ENCODE data around the gene TPRA1.
"Not testable (repeated sequence)": the region's sequence is repeated elsewhere in the genome, so short reads cannot be mapped to it uniquely, and the experiment has no call there.

TPRA1 gene

GRCh38 chr3:127535106-127535785 lies 55.3 kb downstream of the TPRA1 start:
- no peak for DNase-seq

GRCh38 chr3:127534564-127534963 lies 56.0 kb downstream of the TPRA1 start:
- DNase-seq: no peak

- no peak for DNase-seq
Measured at GRCh38 chr3:127534161-127534451, 56.4 kb downstream of the TPRA1 start.

- DNase-seq: no peak
Measured at GRCh38 chr3:127532561-127533203, 57.9 kb downstream of the TPRA1 start.

GRCh38 chr3:127531821-127532220 lies 58.7 kb downstream of the TPRA1 start:
- no peak for DNase-seq

- not testable (repeated sequence) for DNase-seq
Measured at GRCh38 chr3:127530863-127531262, 59.7 kb downstream of the TPRA1 start.

GRCh38 chr3:127529346-127530188 lies 61.0 kb downstream of the TPRA1 start:
- no peak for DNase-seq

- DNase-seq: no peak
Measured at GRCh38 chr3:127525373-127525772, 65.2 kb downstream of the TPRA1 start.

GRCh38 chr3:127524296-127524896 lies 66.1 kb downstream of the TPRA1 start:
- DNase-seq: peak; percentile 19
